Neural cell (in vitro differentiated cells): ENCODE measurements around the gene LRRTM2.

Experiments used
- EP300 ChIP-seq: fragments of 450-650 bp; conservative IDR thresholded peaks from 2 replicates; pipeline ENCODE4 v1.6.1; 2014; ENCODE audit warnings: antibody characterized with exemption, mild to moderate bottlenecking, moderate library complexity; ENCODE audit not compliant: poor library complexity, severe bottlenecking
- EZH2 ChIP-seq: fragments of 200-600, 300-800 bp; shearing (Covaris generic), sonication (generic); IDR thresholded peaks from 2 replicates; pipeline ENCODE4 v1.6.1; 2014; ENCODE audit warnings: antibody characterized with exemption, low read length, borderline replicate concordance, mild to moderate bottlenecking; ENCODE audit not compliant: insufficient read depth, poor library complexity, severe bottlenecking
- MXI1 ChIP-seq: fragments of 450-650 bp; conservative IDR thresholded peaks from 2 replicates; pipeline ENCODE4 v1.6.1; 2014; ENCODE audit warnings: antibody characterized with exemption, mild to moderate bottlenecking; ENCODE audit not compliant: poor library complexity, severe bottlenecking
- POLR2AphosphoS5 ChIP-seq: IDR thresholded peaks from 2 replicates; pipeline ENCODE4 v1.6.1; 2012
- RAD21 ChIP-seq: fragments of 450-650 bp; conservative IDR thresholded peaks from 2 replicates; pipeline ENCODE4 v1.6.1; 2014; ENCODE audit warnings: antibody characterized with exemption, mild to moderate bottlenecking, moderate library complexity
- REST ChIP-seq: IDR thresholded peaks from 2 replicates; pipeline ENCODE4 v1.6.1; 2012; ENCODE audit warnings: borderline replicate concordance
- SMC3 ChIP-seq: fragments of 450-650 bp; conservative IDR thresholded peaks from 2 replicates; pipeline ENCODE4 v1.6.1; 2014; ENCODE audit warnings: antibody characterized with exemption, mild to moderate bottlenecking, moderate library complexity; ENCODE audit not compliant: poor library complexity
- TAF1 ChIP-seq: IDR thresholded peaks from 2 replicates; pipeline ENCODE4 v1.6.1; 2012; ENCODE audit warnings: low read depth
- TF ChIP-seq, protein P1 (sequence below): fragments of 450-650 bp; IDR thresholded peaks from 2 replicates; pipeline ENCODE4 v1.5.1; 2014; ENCODE audit warnings: antibody characterized with exemption, mild to moderate bottlenecking, moderate library complexity; ENCODE audit not compliant: poor library complexity, severe bottlenecking

GRCh38 chr5:138875946-138876345 lies 811 bp upstream of the LRRTM2 start:
- TF ChIP-seq, protein P1, sequence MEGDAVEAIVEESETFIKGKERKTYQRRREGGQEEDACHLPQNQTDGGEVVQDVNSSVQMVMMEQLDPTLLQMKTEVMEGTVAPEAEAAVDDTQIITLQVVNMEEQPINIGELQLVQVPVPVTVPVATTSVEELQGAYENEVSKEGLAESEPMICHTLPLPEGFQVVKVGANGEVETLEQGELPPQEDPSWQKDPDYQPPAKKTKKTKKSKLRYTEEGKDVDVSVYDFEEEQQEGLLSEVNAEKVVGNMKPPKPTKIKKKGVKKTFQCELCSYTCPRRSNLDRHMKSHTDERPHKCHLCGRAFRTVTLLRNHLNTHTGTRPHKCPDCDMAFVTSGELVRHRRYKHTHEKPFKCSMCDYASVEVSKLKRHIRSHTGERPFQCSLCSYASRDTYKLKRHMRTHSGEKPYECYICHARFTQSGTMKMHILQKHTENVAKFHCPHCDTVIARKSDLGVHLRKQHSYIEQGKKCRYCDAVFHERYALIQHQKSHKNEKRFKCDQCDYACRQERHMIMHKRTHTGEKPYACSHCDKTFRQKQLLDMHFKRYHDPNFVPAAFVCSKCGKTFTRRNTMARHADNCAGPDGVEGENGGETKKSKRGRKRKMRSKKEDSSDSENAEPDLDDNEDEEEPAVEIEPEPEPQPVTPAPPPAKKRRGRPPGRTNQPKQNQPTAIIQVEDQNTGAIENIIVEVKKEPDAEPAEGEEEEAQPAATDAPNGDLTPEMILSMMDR, result no peak
- TF ChIP-seq RAD21 (no peak), EP300 (no peak), POLR2AphosphoS5 (no peak), EZH2 (no peak), SMC3 (no peak), REST (no peak), MXI1 (no peak), TAF1 (no peak)
